K562 (cell line): ENCODE results near the gene FOSL1. TPM values are rescaled to one million over a fixed set of nuclear protein-coding genes. Genes with fewer than 3 reads are reported as not detected.

ENCODE experiments used
- ARID2 ChIP-seq: fragments of 450-650 bp; IDR thresholded peaks from 2 replicates; pipeline ENCODE4 v1.6.1; 2017; ENCODE audit warnings: antibody characterized with exemption, mild to moderate bottlenecking
- COPS2 ChIP-seq: fragments of 450-650 bp; conservative IDR thresholded peaks from 2 replicates; pipeline ENCODE4 v1.6.1; 2016; ENCODE audit warnings: mild to moderate bottlenecking, moderate library complexity
- GABPB2 ChIP-seq: fragments of 250-450 bp; sonication (Bioruptor Pico); conservative IDR thresholded peaks from 2 replicates; pipeline ENCODE4 v1.5.1; 2021; ENCODE audit warnings: mild to moderate bottlenecking
- KDM1A ChIP-seq, 2 experiments: fragments of 450-650 bp; IDR thresholded peaks; 2 replicates each; pipeline ENCODE4 v1.6.1; 2016; ENCODE audit warnings: mild to moderate bottlenecking in 2 of 2
- RBM15 ChIP-seq: fragments of 200-400 bp; formaldehyde crosslinking; IDR thresholded peaks from 2 replicates; pipeline ENCODE4 v1.6.1; 2018; ENCODE audit warnings: mild to moderate bottlenecking, low read length, moderate library complexity; ENCODE audit not compliant: insufficient read depth
- SAFB ChIP-seq: fragments of 200-400 bp; formaldehyde crosslinking; IDR thresholded peaks from 2 replicates; pipeline ENCODE4 v1.6.1; 2017; ENCODE audit warnings: low read depth, low read length, borderline replicate concordance
- SOX6 ChIP-seq: fragments of 450-650 bp; IDR thresholded peaks from 2 replicates; pipeline ENCODE4 v1.6.1; 2014; ENCODE audit warnings: mild to moderate bottlenecking
- TBL1XR1 ChIP-seq, 2 experiments: IDR thresholded peaks; 2 replicates each; pipeline ENCODE4 v1.6.1; 2012; ENCODE audit warnings: improper control_type of control experiment in 2 of 2, low read length in 2 of 2, mild to moderate bottlenecking in 1 of 2
- U2AF2 ChIP-seq: fragments of 200-400 bp; formaldehyde crosslinking; optimal IDR thresholded peaks from 2 replicates; pipeline ENCODE3; 2017; ENCODE audit warnings: low read depth, mild to moderate bottlenecking, low read length
- ZKSCAN8 ChIP-seq: fragments of 200-800 bp; sonication (Bioruptor generic); IDR thresholded peaks from 2 replicates; pipeline ENCODE4 v1.6.1; 2016; ENCODE audit warnings: missing genetic modification characterization, missing compliant biosample characterization
- ZNF507 ChIP-seq: conservative IDR thresholded peaks from 2 replicates; pipeline ENCODE4 v1.6.1; 2017; ENCODE audit warnings: missing genetic modification characterization, missing compliant biosample characterization
- ZNF584 ChIP-seq: fragments of 200-800 bp; sonication (Bioruptor generic); IDR thresholded peaks from 2 replicates; pipeline ENCODE4 v1.6.1; 2016; ENCODE audit warnings: low read depth, mild to moderate bottlenecking, missing genetic modification characterization, missing compliant biosample characterization
- polyA plus RNA-seq, 8 experiments: library from polyadenylated mRNA; depleted of rRNA in 4 of 8; stranded (reverse) in 5 of 8; unstranded in 3 of 8; fragments of >200 nt; fragmentation: Nextera tagmentation in 2 of 8; fragmentation: Illumina TruSeq in 1 of 8; extraction: Ambion mirVana in 2 of 8; extraction: Trizol in 1 of 8; gene quantifications; 2 replicates each; pipeline versions ENCODE4 v1.2.1 to v1.2.3, GENCODE V29; 2011 to 2014; ENCODE audit warnings: inconsistent platforms in 1 of 8, missing spikeins in 1 of 8
- total RNA-seq, 7 experiments: library from RNA; depleted of rRNA in 6 of 7; stranded (reverse); fragments of >200 nt in 6 of 7; fragmentation: Illumina TruSeq in 2 of 7; extraction: Trizol in 2 of 7; gene quantifications; 2 replicates each; pipeline versions ENCODE4 v1.2.1 to v1.2.3, GENCODE V29; 2011 to 2021; ENCODE audit warnings: low replicate concordance in 1 of 7
- TF ChIP-seq, protein P1 (sequence below), 2 experiments: IDR thresholded peaks; 2 replicates each; pipeline ENCODE4 v1.6.1; 2012; ENCODE audit warnings: improper control_type of control experiment in 2 of 2, low read depth in 2 of 2, low read length in 2 of 2, borderline replicate concordance in 1 of 2
- TF ChIP-seq, protein P2 (sequence below), 2 experiments: IDR thresholded peaks; 2 replicates each; pipeline ENCODE4 v1.6.1; 2011; ENCODE audit warnings: borderline replicate concordance in 1 of 2, control low read depth in 1 of 2, low read depth in 1 of 2, low read length in 1 of 2, mild to moderate bottlenecking in 1 of 2, mixed read lengths in 1 of 2, moderate library complexity in 1 of 2; ENCODE audit not compliant: insufficient read depth in 1 of 2, insufficient read length in 1 of 2, poor library complexity in 1 of 2, severe bottlenecking in 1 of 2; ENCODE audit errors: extremely low read depth in 1 of 2
- TF ChIP-seq, protein P3 (sequence below): fragments of 250-450 bp; sonication (Bioruptor Pico); IDR thresholded peaks from 2 replicates; pipeline ENCODE4 v1.4.0; 2020; ENCODE audit warnings: mild to moderate bottlenecking, moderate library complexity, borderline replicate concordance
- TF ChIP-seq, protein P4 (sequence below): sonication (generic); formaldehyde crosslinking; IDR thresholded peaks from 2 replicates; pipeline ENCODE4 v1.5.0; 2020; ENCODE audit warnings: missing genetic modification reagents
- TF ChIP-seq, protein P5 (sequence below): fragments of 450-650 bp; formaldehyde crosslinking; IDR thresholded peaks from 2 replicates; pipeline ENCODE4 v1.4.0; 2020; ENCODE audit warnings: mild to moderate bottlenecking, moderate library complexity

FOSL1 gene
- total and polyA plus RNA-seq, 9 of the 15 experiments (the other 6 are each of a cell fraction or from before 2014, with no cell fraction given), result 3.5 to 39.6 (median 10.0) TPM

DNA sequence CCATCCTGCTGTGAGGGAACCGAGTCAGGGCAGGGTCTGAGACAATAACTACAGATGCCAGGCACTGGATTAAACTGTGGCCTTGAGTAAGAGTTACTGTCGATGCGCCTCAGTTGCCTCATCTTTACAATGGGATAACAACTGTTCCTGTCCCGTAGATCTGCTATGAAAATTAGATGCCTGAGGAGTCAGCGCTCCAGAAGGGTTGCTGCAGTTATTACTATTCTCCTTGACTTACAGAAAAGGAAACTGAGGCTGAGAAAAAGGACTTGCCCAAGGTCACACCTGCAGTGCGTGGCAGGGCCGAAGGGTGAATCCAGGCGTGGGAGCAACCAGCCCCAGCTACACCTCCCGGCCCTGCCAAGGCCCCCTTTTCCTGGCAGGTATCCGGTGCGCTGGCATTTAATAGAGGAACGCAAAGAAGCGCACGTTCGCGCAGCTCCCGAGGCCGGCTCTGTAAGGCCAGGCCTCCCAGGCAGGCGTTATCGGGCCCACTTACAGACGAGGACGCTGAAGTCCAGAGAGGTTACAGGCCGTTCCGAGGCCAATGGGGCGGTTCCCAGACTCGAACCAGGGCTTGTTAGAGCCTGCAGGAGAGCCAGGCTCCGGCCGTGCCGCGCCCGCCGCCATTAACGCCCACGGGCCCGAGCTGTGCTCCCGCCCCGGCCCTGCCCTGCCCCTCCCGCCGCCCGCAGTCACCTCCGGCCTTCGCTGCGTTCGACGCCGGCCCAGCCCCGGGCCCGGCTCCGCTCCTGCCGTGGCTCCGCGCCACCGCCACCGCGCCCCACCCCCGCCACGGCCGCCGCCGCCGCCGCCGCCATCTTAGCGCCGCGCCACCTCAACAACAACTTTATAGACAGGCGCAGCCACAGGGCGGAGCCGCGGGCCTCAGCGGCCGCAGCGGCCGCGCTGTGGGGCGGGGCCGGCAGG, 18.3 kb upstream of the FOSL1 start, which contains the start of gene C11orf68 (continued):
- TF ChIP-seq TBL1XR1 (IDR thresholded peaks at IDR 0.05; ENCODE audit: low read length in 2 of 2) (no peak), COPS2 (no peak), U2AF2 (no peak), GABPB2 (CRISPR knock-in tag) (no peak), SOX6 (no peak), SAFB (no peak), ZNF507 (tag) (no peak), ARID2 (no peak), ZKSCAN8 (CRISPR knock-in tag) (no peak), KDM1A (IDR thresholded peaks at IDR 0.05) (peak in 1 of 2 experiments; percentile 80; a peak in 2 of 4 replicates), ZNF584 (no peak), RBM15 (no peak)
- TF ChIP-seq, protein P1, sequence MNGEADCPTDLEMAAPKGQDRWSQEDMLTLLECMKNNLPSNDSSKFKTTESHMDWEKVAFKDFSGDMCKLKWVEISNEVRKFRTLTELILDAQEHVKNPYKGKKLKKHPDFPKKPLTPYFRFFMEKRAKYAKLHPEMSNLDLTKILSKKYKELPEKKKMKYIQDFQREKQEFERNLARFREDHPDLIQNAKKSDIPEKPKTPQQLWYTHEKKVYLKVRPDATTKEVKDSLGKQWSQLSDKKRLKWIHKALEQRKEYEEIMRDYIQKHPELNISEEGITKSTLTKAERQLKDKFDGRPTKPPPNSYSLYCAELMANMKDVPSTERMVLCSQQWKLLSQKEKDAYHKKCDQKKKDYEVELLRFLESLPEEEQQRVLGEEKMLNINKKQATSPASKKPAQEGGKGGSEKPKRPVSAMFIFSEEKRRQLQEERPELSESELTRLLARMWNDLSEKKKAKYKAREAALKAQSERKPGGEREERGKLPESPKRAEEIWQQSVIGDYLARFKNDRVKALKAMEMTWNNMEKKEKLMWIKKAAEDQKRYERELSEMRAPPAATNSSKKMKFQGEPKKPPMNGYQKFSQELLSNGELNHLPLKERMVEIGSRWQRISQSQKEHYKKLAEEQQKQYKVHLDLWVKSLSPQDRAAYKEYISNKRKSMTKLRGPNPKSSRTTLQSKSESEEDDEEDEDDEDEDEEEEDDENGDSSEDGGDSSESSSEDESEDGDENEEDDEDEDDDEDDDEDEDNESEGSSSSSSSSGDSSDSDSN (IDR thresholded peaks at IDR 0.05; ENCODE audit: borderline replicate concordance in 1 of 2, low read depth in 2 of 2, low read length in 2 of 2), result no peak
- TF ChIP-seq, protein P2, sequence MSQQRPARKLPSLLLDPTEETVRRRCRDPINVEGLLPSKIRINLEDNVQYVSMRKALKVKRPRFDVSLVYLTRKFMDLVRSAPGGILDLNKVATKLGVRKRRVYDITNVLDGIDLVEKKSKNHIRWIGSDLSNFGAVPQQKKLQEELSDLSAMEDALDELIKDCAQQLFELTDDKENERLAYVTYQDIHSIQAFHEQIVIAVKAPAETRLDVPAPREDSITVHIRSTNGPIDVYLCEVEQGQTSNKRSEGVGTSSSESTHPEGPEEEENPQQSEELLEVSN (IDR thresholded peaks at IDR 0.05; ENCODE audit: borderline replicate concordance in 1 of 2, extremely low read depth in 1 of 2, insufficient read depth in 1 of 2, insufficient read length in 1 of 2, low read depth in 1 of 2, low read length in 1 of 2, poor library complexity in 1 of 2, severe bottlenecking in 1 of 2), result peak in 1 of 2 experiments; percentile 46
- TF ChIP-seq, protein P3, sequence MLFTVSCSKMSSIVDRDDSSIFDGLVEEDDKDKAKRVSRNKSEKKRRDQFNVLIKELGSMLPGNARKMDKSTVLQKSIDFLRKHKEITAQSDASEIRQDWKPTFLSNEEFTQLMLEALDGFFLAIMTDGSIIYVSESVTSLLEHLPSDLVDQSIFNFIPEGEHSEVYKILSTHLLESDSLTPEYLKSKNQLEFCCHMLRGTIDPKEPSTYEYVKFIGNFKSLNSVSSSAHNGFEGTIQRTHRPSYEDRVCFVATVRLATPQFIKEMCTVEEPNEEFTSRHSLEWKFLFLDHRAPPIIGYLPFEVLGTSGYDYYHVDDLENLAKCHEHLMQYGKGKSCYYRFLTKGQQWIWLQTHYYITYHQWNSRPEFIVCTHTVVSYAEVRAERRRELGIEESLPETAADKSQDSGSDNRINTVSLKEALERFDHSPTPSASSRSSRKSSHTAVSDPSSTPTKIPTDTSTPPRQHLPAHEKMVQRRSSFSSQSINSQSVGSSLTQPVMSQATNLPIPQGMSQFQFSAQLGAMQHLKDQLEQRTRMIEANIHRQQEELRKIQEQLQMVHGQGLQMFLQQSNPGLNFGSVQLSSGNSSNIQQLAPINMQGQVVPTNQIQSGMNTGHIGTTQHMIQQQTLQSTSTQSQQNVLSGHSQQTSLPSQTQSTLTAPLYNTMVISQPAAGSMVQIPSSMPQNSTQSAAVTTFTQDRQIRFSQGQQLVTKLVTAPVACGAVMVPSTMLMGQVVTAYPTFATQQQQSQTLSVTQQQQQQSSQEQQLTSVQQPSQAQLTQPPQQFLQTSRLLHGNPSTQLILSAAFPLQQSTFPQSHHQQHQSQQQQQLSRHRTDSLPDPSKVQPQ, result no peak
- TF ChIP-seq, protein P4, sequence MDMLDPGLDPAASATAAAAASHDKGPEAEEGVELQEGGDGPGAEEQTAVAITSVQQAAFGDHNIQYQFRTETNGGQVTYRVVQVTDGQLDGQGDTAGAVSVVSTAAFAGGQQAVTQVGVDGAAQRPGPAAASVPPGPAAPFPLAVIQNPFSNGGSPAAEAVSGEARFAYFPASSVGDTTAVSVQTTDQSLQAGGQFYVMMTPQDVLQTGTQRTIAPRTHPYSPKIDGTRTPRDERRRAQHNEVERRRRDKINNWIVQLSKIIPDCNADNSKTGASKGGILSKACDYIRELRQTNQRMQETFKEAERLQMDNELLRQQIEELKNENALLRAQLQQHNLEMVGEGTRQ (CRISPR knock-in tag), result no peak
- TF ChIP-seq, protein P5, sequence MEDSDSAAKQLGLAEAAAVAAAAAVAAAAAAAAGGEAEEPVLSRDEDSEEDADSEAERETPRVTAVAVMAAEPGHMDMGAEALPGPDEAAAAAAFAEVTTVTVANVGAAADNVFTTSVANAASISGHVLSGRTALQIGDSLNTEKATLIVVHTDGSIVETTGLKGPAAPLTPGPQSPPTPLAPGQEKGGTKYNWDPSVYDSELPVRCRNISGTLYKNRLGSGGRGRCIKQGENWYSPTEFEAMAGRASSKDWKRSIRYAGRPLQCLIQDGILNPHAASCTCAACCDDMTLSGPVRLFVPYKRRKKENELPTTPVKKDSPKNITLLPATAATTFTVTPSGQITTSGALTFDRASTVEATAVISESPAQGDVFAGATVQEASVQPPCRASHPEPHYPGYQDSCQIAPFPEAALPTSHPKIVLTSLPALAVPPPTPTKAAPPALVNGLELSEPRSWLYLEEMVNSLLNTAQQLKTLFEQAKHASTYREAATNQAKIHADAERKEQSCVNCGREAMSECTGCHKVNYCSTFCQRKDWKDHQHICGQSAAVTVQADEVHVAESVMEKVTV, result no peak
